ENCODE results near the gene ZNF12.

ZNF12 gene

DNA sequence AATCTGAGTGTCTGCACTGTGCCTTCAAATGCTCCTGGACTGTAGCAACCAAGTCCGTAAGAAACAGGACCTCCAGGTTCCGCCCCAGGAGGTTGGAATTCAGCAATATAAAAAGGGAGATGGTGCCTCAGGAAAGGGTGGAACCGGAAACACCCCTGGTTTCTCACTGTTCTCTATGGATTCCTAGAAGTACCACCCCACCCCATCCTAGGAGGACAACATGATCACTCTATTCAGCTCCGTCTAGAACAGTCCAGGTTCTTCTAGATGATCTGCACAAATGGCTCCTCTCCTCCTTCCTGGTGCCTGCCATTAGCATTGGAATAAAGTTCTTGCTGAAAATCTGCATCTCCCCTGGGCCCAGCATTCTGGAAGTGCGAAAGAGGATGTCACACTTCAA is 7.6 kb upstream of the ZNF12 start:
- Histone ChIP-seq H3K36me3 (replicated peaks; ENCODE audit: insufficient read depth, low read length) (no peaks in the 10 kb centered on the region), H2AFZ (ENCODE audit: low read length) (no peak overlapping the region), H3K4me2 (ENCODE audit: low read depth, low read length) (no peak overlapping the region), H3F3A (ENCODE audit: insufficient read depth, low read length) (no peaks in the 10 kb centered on the region), H3K79me2 (ENCODE audit: low read length) (no peaks in the 10 kb centered on the region), H4K20me1 (ENCODE audit: insufficient read depth, low read length) (no peaks in the 10 kb centered on the region), H3K4me1 (ENCODE audit: low read length) (no peaks in the 10 kb centered on the region), H3K27me3 (replicated peaks; ENCODE audit: insufficient read depth, low read length) (no peaks in the 10 kb centered on the region), H3K9ac (ENCODE audit: low read length) (no peak overlapping the region), H3K9me3 (replicated peaks; ENCODE audit: insufficient read depth, low read length) (no peaks in the 10 kb centered on the region), H3K27ac (ENCODE audit: low read length) (no peak overlapping the region), H3K9me2 (replicated peaks; ENCODE audit: insufficient read depth, low read length) (no peaks in the 10 kb centered on the region), H3K4me3 (ENCODE audit: low read length) (no peak overlapping the region)
- DNase-seq = no peak
- TF ChIP-seq EZH2 (optimal IDR thresholded peaks at IDR 0.05; ENCODE audit: low read depth, low read length) (no peak), EZH2phosphoT487 (IDR thresholded peaks at IDR 0.05; ENCODE audit: low read length) (no peak)
- TF ChIP-seq, protein P1, sequence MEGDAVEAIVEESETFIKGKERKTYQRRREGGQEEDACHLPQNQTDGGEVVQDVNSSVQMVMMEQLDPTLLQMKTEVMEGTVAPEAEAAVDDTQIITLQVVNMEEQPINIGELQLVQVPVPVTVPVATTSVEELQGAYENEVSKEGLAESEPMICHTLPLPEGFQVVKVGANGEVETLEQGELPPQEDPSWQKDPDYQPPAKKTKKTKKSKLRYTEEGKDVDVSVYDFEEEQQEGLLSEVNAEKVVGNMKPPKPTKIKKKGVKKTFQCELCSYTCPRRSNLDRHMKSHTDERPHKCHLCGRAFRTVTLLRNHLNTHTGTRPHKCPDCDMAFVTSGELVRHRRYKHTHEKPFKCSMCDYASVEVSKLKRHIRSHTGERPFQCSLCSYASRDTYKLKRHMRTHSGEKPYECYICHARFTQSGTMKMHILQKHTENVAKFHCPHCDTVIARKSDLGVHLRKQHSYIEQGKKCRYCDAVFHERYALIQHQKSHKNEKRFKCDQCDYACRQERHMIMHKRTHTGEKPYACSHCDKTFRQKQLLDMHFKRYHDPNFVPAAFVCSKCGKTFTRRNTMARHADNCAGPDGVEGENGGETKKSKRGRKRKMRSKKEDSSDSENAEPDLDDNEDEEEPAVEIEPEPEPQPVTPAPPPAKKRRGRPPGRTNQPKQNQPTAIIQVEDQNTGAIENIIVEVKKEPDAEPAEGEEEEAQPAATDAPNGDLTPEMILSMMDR (IDR thresholded peaks at IDR 0.05; ENCODE audit: low read length) = no peak

DNA sequence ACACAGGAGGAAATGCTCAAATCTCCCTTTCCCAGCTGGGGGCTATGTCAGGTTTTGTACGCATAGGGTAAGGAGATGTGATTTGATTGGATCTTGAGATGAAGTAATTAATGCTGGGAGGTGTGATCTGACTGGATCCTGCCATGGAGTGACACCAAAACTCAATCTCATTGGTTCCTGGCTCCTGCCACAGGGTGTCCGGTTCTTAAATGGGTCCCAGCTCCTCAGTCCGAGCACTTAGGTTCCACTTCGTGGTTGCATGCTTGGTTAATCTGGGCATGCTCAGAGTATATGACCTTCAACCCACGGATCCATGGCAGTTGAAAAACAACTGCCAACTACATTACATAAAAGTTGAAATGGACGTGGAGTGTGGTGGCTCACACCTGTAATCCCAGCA is 3.1 kb upstream of the ZNF12 start:
- no peaks in the 10 kb centered on the region for H4K20me1 ChIP-seq (ENCODE audit: insufficient read depth, low read length)
- no peak for DNase-seq
- TF ChIP-seq EZH2 (optimal IDR thresholded peaks at IDR 0.05; ENCODE audit: low read depth, low read length) = no peak
- no peak for TF ChIP-seq EZH2phosphoT487 (IDR thresholded peaks at IDR 0.05; ENCODE audit: low read length)
- no peaks in the 10 kb centered on the region for H3K9me2 ChIP-seq (replicated peaks; ENCODE audit: insufficient read depth, low read length)
- no peak overlapping the region for H3K4me2 ChIP-seq (ENCODE audit: low read depth, low read length)
- peaks cover 5% of the 10 kb centered on the region for H3K36me3 ChIP-seq (replicated peaks; ENCODE audit: insufficient read depth, low read length)
- no peaks in the 10 kb centered on the region; the same call in 1 of the 2 replicates for H3K4me1 ChIP-seq (ENCODE audit: low read length)
- peaks cover 17% of the 10 kb centered on the region for H3K79me2 ChIP-seq (ENCODE audit: low read length)
- H3K27me3 ChIP-seq (replicated peaks; ENCODE audit: insufficient read depth, low read length) = no peaks in the 10 kb centered on the region
- no peak overlapping the region for H3K27ac ChIP-seq (ENCODE audit: low read length)
- H3K9ac ChIP-seq (ENCODE audit: low read length) = no peak overlapping the region
- no peak overlapping the region for H2AFZ ChIP-seq (ENCODE audit: low read length)
- H3K9me3 ChIP-seq (replicated peaks; ENCODE audit: insufficient read depth, low read length) = no peaks in the 10 kb centered on the region
- H3F3A ChIP-seq (ENCODE audit: insufficient read depth, low read length) = peaks cover 4% of the 10 kb centered on the region; the same call in 1 of the 2 replicates
- no peak overlapping the region for H3K4me3 ChIP-seq (ENCODE audit: low read length)

DNA sequence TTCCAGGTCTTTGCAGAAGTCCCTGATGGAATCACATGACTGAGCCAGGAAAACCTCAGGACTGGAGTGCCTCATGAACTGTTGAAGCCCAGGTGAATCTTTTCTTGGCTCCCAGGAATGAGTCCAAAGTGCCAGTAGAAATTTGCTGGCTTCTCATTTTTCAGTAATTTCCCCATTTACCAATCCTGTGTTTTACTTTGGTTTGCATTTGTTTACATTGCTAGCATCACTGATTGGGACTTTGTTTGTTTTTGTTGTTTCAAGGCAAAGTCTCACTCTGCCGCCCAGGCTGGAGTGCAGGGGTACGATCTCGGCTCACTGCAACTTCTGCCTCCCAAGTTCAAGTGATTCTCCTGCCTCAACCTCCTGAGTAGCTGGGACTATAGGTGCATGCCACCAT is 1.6 kb upstream of the ZNF12 start:
- H4K20me1 ChIP-seq (ENCODE audit: insufficient read depth, low read length) = no peaks in the 10 kb centered on the region
- peaks cover 15% of the 10 kb centered on the region for H3K36me3 ChIP-seq (replicated peaks; ENCODE audit: insufficient read depth, low read length)
- no peaks in the 10 kb centered on the region for H3K9me2 ChIP-seq (replicated peaks; ENCODE audit: insufficient read depth, low read length)
- no peak overlapping the region for H3K4me3 ChIP-seq (ENCODE audit: low read length)
- no peak overlapping the region for H3K27ac ChIP-seq (ENCODE audit: low read length)
- no peaks in the 10 kb centered on the region; the same call in 1 of the 2 replicates for H3K4me1 ChIP-seq (ENCODE audit: low read length)
- TF ChIP-seq EZH2 (optimal IDR thresholded peaks at IDR 0.05; ENCODE audit: low read depth, low read length) (no peak), EZH2phosphoT487 (IDR thresholded peaks at IDR 0.05; ENCODE audit: low read length) (no peak)
- TF ChIP-seq, protein P1 (IDR thresholded peaks at IDR 0.05; ENCODE audit: low read length) = no peak
- H3K4me2 ChIP-seq (ENCODE audit: low read depth, low read length) = no peak overlapping the region
- H3K27me3 ChIP-seq (replicated peaks; ENCODE audit: insufficient read depth, low read length) = no peaks in the 10 kb centered on the region
- no peaks in the 10 kb centered on the region for H3K9me3 ChIP-seq (replicated peaks; ENCODE audit: insufficient read depth, low read length)
- H3F3A ChIP-seq (ENCODE audit: insufficient read depth, low read length) = peaks cover 4% of the 10 kb centered on the region; the same call in 1 of the 2 replicates
- peaks cover 30% of the 10 kb centered on the region for H3K79me2 ChIP-seq (ENCODE audit: low read length)
- H2AFZ ChIP-seq (ENCODE audit: low read length) = no peak overlapping the region
- no peak overlapping the region for H3K9ac ChIP-seq (ENCODE audit: low read length)
- no peak for DNase-seq

DNA sequence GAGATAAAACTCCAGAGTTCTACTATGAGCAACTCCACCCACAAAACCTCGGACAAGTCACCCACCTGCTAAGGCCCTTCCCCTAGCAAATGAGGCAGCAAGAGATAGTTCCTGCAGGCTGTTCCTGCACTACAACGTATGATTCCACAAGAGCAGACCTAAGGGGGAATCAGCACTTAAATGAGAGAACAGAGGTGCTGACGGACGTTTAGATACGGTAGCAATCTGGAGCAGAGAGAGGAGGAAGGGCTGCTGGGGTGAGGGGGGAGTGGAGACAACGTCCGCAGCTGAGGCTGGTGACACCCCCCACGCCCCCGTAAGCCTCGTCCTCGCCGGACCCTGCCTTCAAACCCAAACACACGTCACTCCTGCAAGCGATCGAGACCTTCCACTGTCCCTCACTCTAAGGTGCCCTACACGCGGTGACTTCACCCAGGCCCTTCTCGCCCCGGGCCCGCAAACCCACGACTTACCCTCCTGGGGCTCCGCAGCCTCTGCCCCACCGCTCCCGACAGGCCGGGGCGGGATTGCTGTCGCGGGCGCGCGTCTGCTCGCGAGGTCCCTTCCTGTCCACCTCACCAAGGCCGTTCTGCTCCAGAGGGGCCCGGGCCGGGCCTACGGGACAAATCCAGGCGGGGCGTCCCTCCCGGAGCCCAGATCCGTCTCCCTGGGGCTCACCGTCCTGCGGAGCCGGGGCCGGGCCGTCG is 635 bp downstream of the ZNF12 start:
- H2AFZ ChIP-seq (ENCODE audit: low read length) = peak overlapping the region; percentile 70
- peak overlapping the region; percentile 98 for H3K4me2 ChIP-seq (ENCODE audit: low read depth, low read length)
- H3K79me2 ChIP-seq (ENCODE audit: low read length) = peaks cover 47% of the 10 kb centered on the region
- no peaks in the 10 kb centered on the region for H3K9me2 ChIP-seq (replicated peaks; ENCODE audit: insufficient read depth, low read length)
- H3K27ac ChIP-seq (ENCODE audit: low read length) = no peak overlapping the region; the same call in 1 of the 2 replicates
- H3K36me3 ChIP-seq (replicated peaks; ENCODE audit: insufficient read depth, low read length) = peaks cover 27% of the 10 kb centered on the region
- H3K9ac ChIP-seq (ENCODE audit: low read length) = peak overlapping the region; percentile 91
- DNase-seq = peak; percentile 21
- H3F3A ChIP-seq (ENCODE audit: insufficient read depth, low read length) = peaks cover 4% of the 10 kb centered on the region; the same call in 1 of the 2 replicates
- H4K20me1 ChIP-seq (ENCODE audit: insufficient read depth, low read length) = no peaks in the 10 kb centered on the region
- H3K27me3 ChIP-seq (replicated peaks; ENCODE audit: insufficient read depth, low read length) = no peaks in the 10 kb centered on the region
- H3K4me3 ChIP-seq (ENCODE audit: low read length) = peak overlapping the region; percentile 99
- no peaks in the 10 kb centered on the region for H3K9me3 ChIP-seq (replicated peaks; ENCODE audit: insufficient read depth, low read length)
- TF ChIP-seq, protein P1 (IDR thresholded peaks at IDR 0.05; ENCODE audit: low read length) = no peak
- TF ChIP-seq EZH2 (optimal IDR thresholded peaks at IDR 0.05; ENCODE audit: low read depth, low read length) = no peak
- TF ChIP-seq EZH2phosphoT487 (IDR thresholded peaks at IDR 0.05; ENCODE audit: low read length) = no peak
- H3K4me1 ChIP-seq (ENCODE audit: low read length) = no peaks in the 10 kb centered on the region; the same call in 1 of the 2 replicates

All from MM.1S (cell line).